Right lobe of liver (tissue), 4 donors: Measurements from ENCODE around the gene DOC2A.

ENCODE experiments used
- CTCF ChIP-seq, 4 donors: fragments of 200-600 bp in 3 of 4; fragments of 450-650 bp in 1 of 4; IDR thresholded peaks; one replicate each; pipeline versions ENCODE4 v1.5.1 to v1.8.0; 2016 to 2022; ENCODE audit warnings: antibody characterized with exemption in 4 of 4, mild to moderate bottlenecking in 2 of 4
- POLR2A ChIP-seq: fragments of 450-650 bp; IDR thresholded peaks from one replicate; pipeline ENCODE4 v1.6.1; 2017; ENCODE audit warnings: antibody characterized with exemption, mild to moderate bottlenecking
- donor health status: DM: no; HTN: no; CAD: no.
- donor health status: DM: no; HTN: no; CAD: no.
- donor health status: DM: no; HTN: yes; CAD: no.

- TF ChIP-seq CTCF (IDR thresholded peaks at IDR 0.05) (no peak), POLR2A (no peak)
Observed at GRCh38 chr16:30017277-30017656, 6.4 kb upstream of the DOC2A start.
